Neural cell (in vitro differentiated cells): ENCODE data around the gene MSI2.

ENCODE experiments used
- EP300 ChIP-seq: fragments of 450-650 bp; conservative IDR thresholded peaks from 2 replicates; pipeline ENCODE4 v1.6.1; 2014; ENCODE audit warnings: antibody characterized with exemption, mild to moderate bottlenecking, moderate library complexity; ENCODE audit not compliant: poor library complexity, severe bottlenecking
- EZH2 ChIP-seq: fragments of 200-600, 300-800 bp; shearing (Covaris generic), sonication (generic); IDR thresholded peaks from 2 replicates; pipeline ENCODE4 v1.6.1; 2014; ENCODE audit warnings: antibody characterized with exemption, low read length, borderline replicate concordance, mild to moderate bottlenecking; ENCODE audit not compliant: insufficient read depth, poor library complexity, severe bottlenecking
- POLR2AphosphoS5 ChIP-seq: IDR thresholded peaks from 2 replicates; pipeline ENCODE4 v1.6.1; 2012
- RAD21 ChIP-seq: fragments of 450-650 bp; conservative IDR thresholded peaks from 2 replicates; pipeline ENCODE4 v1.6.1; 2014; ENCODE audit warnings: antibody characterized with exemption, mild to moderate bottlenecking, moderate library complexity
- REST ChIP-seq: IDR thresholded peaks from 2 replicates; pipeline ENCODE4 v1.6.1; 2012; ENCODE audit warnings: borderline replicate concordance
- SMC3 ChIP-seq: fragments of 450-650 bp; conservative IDR thresholded peaks from 2 replicates; pipeline ENCODE4 v1.6.1; 2014; ENCODE audit warnings: antibody characterized with exemption, mild to moderate bottlenecking, moderate library complexity; ENCODE audit not compliant: poor library complexity
- TAF1 ChIP-seq: IDR thresholded peaks from 2 replicates; pipeline ENCODE4 v1.6.1; 2012; ENCODE audit warnings: low read depth
- TF ChIP-seq, protein P1 (sequence below): fragments of 450-650 bp; IDR thresholded peaks from 2 replicates; pipeline ENCODE4 v1.5.1; 2014; ENCODE audit warnings: antibody characterized with exemption, mild to moderate bottlenecking, moderate library complexity; ENCODE audit not compliant: poor library complexity, severe bottlenecking

- TF ChIP-seq, protein P1, sequence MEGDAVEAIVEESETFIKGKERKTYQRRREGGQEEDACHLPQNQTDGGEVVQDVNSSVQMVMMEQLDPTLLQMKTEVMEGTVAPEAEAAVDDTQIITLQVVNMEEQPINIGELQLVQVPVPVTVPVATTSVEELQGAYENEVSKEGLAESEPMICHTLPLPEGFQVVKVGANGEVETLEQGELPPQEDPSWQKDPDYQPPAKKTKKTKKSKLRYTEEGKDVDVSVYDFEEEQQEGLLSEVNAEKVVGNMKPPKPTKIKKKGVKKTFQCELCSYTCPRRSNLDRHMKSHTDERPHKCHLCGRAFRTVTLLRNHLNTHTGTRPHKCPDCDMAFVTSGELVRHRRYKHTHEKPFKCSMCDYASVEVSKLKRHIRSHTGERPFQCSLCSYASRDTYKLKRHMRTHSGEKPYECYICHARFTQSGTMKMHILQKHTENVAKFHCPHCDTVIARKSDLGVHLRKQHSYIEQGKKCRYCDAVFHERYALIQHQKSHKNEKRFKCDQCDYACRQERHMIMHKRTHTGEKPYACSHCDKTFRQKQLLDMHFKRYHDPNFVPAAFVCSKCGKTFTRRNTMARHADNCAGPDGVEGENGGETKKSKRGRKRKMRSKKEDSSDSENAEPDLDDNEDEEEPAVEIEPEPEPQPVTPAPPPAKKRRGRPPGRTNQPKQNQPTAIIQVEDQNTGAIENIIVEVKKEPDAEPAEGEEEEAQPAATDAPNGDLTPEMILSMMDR = no peak
- TF ChIP-seq REST = no peak
- no peak for TF ChIP-seq POLR2AphosphoS5
- no peak for TF ChIP-seq EZH2
- TF ChIP-seq SMC3 = no peak
- no peak for TF ChIP-seq TAF1
- no peak for TF ChIP-seq RAD21
- no peak for TF ChIP-seq EP300
Observed at GRCh38 chr17:57521606-57522005, 265.3 kb downstream of the MSI2 start.
